ENCODE results near the gene TLE6.
"Not testable (repeated sequence)": the region's sequence is repeated elsewhere in the genome, so short reads cannot be mapped to it uniquely, and the experiment has no call there.

TLE6 gene

DNA sequence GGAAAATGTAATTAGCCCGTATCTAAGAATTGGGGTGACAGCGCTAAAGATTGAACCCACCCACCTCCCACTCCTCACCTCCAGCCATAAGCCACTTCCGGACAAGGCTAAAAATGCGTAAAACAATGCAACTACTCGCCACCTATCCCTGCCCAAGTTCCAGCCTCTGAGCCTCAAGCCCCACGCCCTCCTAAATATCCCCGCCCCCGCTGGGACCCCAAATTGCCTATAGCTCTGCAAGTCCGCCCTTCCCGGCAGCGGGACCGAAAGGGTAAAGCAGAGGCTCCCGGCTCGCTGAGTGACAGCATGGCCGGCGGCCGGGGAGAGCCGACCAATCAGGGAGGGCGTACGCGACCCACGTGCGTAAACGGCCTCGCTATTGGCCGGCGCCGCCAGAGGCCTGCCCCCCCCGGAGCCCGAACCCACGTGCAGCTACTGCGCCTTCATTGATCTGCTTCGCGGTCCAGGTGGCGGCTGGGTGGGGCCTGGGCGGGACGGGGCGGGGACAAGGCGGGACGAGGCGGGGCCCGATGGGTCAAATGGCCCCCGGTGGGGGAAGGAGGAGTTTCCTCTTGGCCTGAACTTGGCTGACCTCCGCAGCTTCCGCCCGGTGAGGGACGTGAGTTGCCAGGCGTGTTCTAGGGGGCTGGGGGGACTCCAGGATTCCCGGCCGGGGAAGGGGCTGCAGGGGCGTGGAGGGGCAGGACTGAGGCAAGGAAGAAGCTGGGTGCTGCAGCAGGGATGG is at the start of gene TLE6:
Gene TLE6, plus strand, starts transcription at position 564 of the 745 bp plus-strand sequence. CDS start 670 bp downstream, outside the sequence.
- DNase-seq (ENCODE audit: extremely low read depth, low read depth): peak; percentile 80

DNA sequence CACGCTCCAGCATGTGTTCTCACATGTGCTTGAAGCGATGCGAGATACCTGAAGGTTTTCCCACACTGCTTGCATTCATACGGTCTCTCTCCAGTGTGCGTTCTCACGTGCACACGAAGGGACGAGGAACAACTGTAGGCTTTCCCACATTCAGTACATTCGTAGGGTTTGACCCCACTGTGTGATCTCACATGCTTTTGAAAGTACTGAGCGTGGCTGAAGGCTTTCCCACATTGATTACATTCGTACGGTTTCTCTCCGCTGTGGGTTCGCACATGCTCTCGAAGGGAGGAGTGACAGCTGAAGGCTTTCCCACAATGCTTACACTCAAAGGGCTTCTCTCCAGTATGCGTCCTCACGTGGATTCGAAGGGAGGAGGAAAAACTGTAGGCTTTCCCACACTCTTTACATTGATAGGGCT is 43.9 kb upstream of the TLE6 start:
- no peak for DNase-seq (ENCODE audit: extremely low read depth, low read depth)
- TF ChIP-seq, protein P1, sequence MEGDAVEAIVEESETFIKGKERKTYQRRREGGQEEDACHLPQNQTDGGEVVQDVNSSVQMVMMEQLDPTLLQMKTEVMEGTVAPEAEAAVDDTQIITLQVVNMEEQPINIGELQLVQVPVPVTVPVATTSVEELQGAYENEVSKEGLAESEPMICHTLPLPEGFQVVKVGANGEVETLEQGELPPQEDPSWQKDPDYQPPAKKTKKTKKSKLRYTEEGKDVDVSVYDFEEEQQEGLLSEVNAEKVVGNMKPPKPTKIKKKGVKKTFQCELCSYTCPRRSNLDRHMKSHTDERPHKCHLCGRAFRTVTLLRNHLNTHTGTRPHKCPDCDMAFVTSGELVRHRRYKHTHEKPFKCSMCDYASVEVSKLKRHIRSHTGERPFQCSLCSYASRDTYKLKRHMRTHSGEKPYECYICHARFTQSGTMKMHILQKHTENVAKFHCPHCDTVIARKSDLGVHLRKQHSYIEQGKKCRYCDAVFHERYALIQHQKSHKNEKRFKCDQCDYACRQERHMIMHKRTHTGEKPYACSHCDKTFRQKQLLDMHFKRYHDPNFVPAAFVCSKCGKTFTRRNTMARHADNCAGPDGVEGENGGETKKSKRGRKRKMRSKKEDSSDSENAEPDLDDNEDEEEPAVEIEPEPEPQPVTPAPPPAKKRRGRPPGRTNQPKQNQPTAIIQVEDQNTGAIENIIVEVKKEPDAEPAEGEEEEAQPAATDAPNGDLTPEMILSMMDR (IDR thresholded peaks at IDR 0.05; ENCODE audit: low read depth, low read length): no peak

More for the DNA sequence above, at the start of gene TLE6:
- TF ChIP-seq, protein P1 (IDR thresholded peaks at IDR 0.05; ENCODE audit: low read depth, low read length): no peak

DNA sequence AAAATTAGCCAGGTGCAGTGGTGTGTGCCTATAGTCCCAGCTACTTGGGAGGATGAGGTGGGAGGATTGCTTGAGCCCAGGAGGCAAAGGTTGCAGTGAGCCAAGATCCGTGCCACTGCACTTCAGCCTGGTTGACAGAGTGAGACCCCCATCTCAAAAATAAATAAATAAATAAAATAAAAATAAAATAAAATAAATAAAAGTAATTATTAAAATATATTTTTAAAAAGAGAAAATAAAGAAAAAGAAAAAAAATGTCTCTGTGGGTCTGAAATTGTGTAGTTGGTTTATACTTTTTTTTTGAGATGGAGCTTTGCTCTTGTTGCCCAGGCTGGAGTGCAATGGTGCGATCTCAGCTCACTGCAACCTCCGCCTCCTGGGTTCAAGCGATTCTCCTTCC is 41.5 kb upstream of the TLE6 start:
- not testable (repeated sequence) for DNase-seq (ENCODE audit: extremely low read depth, low read depth)

DNA sequence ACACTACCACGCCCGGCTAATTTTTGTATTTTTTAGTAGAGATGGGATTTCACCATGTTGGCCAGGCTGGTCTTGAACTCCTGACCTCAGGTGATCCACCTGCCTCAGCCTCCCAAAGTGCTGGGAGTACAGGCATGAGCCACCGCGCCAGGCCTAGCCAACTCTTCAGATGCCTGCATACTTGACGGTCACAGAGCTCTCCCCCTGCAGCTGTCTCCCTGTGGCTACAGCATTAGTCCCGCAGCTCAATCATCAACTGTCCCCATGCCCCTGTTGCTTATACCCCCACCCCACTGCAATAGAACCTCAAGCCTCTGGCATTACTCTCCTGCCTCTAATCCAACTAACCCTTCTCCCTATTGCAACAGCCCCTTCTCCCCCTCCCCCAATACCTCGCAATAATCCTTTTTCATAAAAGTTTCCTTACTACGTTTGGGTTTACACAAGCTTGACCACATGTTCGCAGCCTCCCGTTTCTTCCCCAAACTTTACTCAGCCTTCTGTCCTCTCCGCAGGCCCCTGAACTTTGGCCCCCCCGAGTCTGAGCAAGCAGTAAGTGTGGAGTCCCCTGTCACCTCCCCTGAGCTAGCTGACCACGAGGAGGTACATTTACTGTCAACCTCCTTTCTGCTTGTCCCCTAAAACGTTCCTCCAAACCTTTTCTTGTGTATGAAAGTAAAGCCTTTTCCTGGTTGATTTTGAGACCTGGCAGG is 34.3 kb upstream of the TLE6 start:
- TF ChIP-seq, protein P1 (IDR thresholded peaks at IDR 0.05; ENCODE audit: low read depth, low read length): no peak
- no peak for DNase-seq (ENCODE audit: extremely low read depth, low read depth)

DNA sequence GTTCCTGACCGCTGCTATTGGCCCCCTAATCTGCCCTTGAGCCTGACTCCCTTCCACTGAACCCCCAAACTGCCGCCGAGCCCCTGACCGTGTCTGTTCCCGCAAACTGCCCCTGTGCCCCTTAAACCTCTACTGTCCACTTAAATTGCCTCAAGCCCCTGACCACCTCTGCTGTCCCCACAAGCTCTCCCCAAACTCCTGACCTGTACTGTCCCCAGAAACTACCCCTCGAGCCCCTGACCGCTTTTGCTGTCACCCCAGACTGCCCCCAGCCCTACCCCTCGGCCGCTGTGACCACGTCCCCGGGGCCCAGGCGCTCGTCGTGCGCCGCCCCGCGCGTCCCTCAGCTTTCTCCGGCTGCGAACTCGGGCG is 33.0 kb upstream of the TLE6 start:
- DNase-seq (ENCODE audit: extremely low read depth, low read depth): no peak

DNA sequence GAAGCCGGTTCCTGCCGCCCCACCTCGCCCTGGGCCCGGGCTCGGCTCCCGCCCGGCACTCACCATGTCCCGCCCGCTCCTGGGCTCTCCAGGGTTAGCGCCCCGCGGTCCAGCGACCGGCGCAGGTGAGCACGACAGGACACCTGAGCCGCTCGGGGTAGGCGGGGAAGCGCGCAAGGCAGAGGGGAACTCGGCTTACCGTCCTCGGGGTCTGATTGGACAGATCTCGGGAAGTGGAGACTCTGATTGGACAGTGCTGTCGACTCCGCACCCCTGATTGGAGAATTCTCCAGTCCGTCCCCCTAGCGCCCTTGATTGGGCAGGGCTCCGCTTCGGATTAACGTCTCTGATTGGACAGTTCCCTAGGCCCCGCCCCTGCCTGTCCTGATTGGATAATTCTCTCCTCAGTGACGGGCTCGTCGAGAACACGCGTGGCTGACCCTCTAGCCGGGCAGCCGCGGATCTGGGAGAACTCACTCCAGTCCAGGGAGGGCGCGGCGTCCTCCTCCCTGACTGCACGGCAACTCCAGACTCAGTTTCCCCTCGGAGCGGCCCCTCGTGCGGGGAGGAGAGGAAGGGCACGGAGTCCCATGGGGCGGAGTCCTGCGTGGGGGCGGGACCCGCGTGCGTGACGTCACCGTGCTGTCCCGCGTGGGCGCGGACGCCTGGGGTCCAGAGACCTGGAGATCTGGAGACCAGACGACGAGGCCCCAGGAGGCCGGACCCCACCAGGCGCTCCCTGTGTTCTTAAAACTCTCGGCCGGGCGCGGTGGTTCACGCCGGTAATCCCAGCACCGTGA is 32.4 kb upstream of the TLE6 start, which contains the start of gene ZNF77:
Gene ZNF77, minus strand, starts transcription at position 197 of the 800 bp plus-strand sequence. Its CDS starts 131 bp downstream, at position 66.
- TF ChIP-seq, protein P1 (IDR thresholded peaks at IDR 0.05; ENCODE audit: low read depth, low read length): no peak
- peak; percentile 99 for DNase-seq (ENCODE audit: extremely low read depth, low read depth)

More for the DNA sequence above, 33.0 kb upstream of the TLE6 start:
- TF ChIP-seq, protein P1 (IDR thresholded peaks at IDR 0.05; ENCODE audit: low read depth, low read length): no peak

DNA sequence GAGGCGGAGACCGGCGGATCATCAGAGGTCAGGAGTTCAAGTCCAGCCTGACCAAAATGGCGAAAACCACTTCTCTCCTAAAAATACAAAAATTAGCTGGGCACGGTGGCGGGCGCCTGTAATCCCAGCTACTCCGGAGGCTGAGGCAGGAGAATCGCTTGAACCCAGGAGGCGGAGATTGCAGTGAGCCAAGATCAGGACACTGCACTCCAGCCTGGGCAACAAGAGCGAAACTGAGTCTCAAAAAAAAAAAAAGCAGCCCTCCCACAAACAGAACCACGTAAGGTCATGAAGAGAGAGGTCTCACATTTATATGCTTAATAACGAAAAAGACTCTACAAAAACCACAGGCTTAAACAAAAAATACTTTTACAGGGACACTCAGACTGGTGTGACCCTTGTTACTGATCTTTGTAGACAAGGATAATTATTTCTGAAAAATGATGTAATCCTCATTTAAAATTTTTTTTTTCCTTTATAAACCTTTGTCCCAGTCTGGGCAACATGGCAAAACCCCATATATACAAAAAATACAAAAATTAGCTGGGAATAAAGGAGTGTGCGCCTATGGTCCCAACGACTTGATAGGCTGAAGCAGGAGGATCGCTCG is 31.7 kb upstream of the TLE6 start:
- DNase-seq (ENCODE audit: extremely low read depth, low read depth): no peak

More for the DNA sequence above, 31.7 kb upstream of the TLE6 start:
- TF ChIP-seq, protein P1 (IDR thresholded peaks at IDR 0.05; ENCODE audit: low read depth, low read length): no peak
